GM12864 (cell line): ENCODE measurements around the gene SELENOS.
A peak's percentile ranks its signal among the peaks of the same experiment; 100 is the strongest.

ENCODE experiments used
- DNase-seq: peaks from one replicate; pipeline ENCODE4 v3.0.0-alpha.2; 2011; ENCODE audit warnings: low read depth
- H3K4me3 ChIP-seq: 2 replicates; pipeline ENCODE4 v1.5.1; 2011; ENCODE audit warnings: mild to moderate bottlenecking, low read depth, low read length, control low read depth
- CTCF ChIP-seq: IDR thresholded peaks from 2 replicates; pipeline ENCODE4 v1.5.1; 2011; ENCODE audit warnings: low read depth, mild to moderate bottlenecking, moderate library complexity, low read length, control low read depth, inconsistent platforms; ENCODE audit errors: missing control alignments

The SELENOS gene

DNA sequence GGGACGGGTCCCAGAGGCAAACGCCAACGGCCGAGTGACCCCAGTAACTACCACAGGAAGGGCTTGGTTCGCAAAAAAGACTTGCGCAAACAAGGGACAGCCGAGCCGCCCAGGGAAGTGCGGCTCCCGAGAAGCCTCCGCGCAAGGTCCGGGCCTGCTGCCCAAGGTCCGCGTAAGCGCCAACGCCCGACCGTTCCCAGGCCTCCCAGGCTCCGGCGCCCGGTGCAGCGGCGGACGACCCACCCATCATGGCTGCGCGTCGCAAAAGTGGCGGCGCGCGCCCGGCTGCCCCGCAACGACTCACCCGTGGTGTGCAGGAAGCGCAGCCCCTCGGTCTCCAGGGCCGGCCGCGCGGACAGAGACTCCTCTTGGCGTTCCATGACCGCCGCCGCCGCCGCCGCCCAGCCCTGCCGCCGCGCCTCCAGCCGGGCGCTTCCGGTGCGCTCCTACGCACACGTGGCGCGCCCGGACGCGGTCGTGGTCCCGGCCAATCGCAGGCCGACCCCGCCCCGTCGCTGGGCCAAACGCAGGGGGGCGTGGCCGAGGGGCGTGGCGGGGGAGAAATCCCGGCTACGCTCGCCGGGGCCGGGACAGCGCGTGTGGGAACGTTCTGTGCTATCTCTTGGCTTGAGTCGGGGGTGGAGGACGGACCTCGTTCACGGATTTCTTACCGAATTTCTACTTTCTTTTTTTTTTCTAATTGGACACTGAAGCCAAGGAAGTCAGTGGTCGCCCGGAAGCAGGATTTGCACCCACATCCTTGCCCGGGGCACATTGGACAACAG is at the start of gene SELENOS:
Gene SELENOS, minus strand, starts transcription at position 448 of the 785 bp plus-strand sequence. Its CDS starts 68 bp downstream, at position 380.
- H3K4me3 ChIP-seq: peak within 1 kb of the TSS; percentile 80
- DNase-seq: no peak
- TF ChIP-seq CTCF: no peak

- DNase-seq: no peak
- TF ChIP-seq CTCF: no peak
- H3K4me3 ChIP-seq: no peak overlapping the region
Measured at GRCh38 chr15:101326462-101327146, 49.3 kb upstream of the SELENOS start.

DNA sequence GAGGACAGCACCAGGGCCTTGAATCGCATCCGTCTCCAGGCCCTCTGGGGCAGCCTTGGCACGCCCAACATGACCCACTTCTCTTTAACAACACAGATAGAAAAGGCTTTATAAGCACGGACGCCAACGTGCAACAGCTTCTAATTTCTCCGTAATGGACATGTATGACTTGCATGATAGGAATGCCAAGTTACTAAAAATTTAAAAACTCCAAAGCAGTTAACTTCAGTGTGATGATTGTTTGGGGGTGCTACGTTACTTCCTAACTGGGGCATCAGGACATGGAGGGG is 48.7 kb upstream of the SELENOS start:
- TF ChIP-seq CTCF: no peak
- DNase-seq: no peak
- no peak overlapping the region for H3K4me3 ChIP-seq

DNA sequence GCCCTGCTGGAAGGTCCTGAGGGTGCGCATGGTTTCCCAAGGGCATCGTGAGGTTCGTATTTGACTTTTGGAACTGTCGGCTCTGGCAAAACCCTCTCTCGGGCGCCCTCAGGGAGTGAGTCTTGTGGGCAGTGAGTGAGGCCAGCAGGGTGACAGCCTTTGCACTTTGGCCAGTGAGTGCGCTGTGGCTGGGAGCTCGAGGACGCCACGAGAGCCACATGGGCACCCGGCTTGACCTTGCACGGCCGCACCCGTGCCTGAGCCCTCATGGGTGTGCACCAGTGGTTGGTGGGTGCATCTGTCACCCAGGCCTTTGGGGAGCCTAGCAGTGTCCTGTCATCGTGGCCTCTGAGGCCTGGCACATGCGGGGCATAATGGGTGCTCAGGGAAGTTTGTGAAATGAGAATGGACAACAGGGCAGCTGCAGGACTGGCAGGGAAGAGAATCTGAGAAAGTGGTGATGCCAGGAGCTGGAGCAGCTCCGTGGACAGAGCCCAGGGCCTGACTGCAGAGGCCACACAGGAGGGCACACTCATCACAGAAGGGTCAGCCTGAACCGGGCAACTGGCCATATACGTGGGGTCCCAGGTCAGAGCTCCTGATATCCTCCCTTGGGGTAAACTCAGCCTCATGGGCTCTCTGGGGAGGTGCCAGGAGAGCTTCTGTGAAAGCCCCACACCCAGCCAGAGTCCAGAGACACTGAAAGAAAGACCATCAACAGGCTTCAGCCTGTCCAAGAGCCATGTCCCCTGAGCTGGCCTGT is 48.2 kb upstream of the SELENOS start:
- no peak for DNase-seq
- no peak for TF ChIP-seq CTCF
- H3K4me3 ChIP-seq: no peak overlapping the region

DNA sequence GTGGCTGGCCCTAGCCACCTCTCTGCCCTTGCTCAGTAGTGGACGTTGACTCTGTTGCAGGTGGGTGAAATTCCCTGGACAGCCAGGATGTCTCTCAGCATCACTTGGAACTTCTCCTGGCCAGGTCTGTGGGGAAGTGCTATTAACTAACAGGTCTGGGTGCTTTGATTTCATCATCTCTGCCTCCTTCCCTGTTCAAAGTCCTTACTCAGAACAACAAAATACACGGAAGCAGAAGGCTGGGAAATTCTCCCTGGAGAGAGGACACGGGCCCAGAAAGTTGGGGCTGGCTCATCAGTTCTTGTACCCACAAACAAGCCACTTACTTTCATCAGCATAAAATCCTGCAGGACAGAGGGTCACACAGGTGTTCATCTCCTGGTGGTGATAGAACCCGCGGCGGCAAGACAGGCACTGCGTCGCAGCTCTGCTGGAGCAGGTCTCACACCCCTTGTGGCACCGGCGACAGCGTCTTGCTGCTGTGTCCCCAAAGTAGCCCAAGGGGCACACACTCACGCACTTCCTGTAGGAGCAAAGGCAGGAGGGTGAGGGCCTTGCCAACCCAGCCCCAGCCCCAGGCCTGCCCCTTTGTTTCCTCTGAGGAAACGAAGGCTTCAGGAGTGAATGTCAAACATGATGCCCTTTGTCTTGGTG is 47.4 kb upstream of the SELENOS start:
- DNase-seq: no peak
- no peak for TF ChIP-seq CTCF
- no peak overlapping the region for H3K4me3 ChIP-seq

DNA sequence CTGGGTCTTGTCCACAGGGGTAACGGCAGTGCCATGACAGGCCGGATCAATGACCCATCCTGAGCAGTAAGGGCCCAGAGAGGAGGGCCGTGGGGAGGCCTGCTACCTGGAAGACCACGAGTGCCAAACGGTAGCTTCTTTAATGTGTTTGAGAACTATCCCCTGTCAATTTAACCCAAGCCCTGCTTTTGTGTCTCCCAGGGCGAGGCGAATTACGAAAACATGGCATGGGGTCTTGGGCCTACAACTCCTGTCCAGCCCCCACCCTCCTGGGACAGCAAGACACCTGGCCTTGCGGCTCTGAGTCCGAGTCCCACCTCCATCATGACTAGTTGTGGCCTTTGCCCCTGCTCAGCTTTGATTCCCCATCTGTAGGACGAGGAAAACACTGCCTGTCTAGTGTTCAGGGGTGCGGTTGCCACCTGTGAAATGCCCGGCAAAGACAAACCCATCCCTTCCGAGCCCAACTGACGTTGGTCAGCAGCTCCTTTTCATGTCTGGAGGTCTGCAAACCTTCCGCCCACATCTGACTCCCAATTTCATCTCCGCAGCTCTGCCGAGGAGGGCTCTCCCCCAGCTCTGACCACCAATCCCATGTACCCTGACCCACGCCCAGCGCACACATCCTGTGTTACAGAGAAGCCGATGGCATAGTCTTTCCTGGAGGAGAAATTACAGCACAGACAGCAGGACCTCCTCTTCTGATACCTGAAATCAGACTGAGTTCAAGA is 46.7 kb upstream of the SELENOS start:
- no peak for TF ChIP-seq CTCF
- no peak for DNase-seq
- H3K4me3 ChIP-seq: no peak overlapping the region
